H1 (cell line): ENCODE measurements around the gene TSPAN17. TPM values are rescaled to one million over a fixed set of nuclear protein-coding genes. Genes with fewer than 3 reads are reported as not detected.

Source experiments
- BRCA1 ChIP-seq: IDR thresholded peaks from 2 replicates; pipeline ENCODE4 v1.6.1; 2012; ENCODE audit warnings: low read depth, low read length, improper control_type of control experiment
- CHD2 ChIP-seq: IDR thresholded peaks from 2 replicates; pipeline ENCODE4 v1.6.1; 2012; ENCODE audit warnings: low read length, improper control_type of control experiment
- EP300 ChIP-seq, 2 experiments: IDR thresholded peaks; 1 replicate in 1 of 2; 2 replicates in 1 of 2; pipeline ENCODE4 v1.6.1; 2011 to 2012; ENCODE audit warnings: low read depth in 2 of 2, low read length in 2 of 2, mild to moderate bottlenecking in 2 of 2, borderline replicate concordance in 1 of 2, inconsistent platforms in 1 of 2, moderate library complexity in 1 of 2
- EZH2 ChIP-seq: fragments of 200-600 bp; sonication (generic); IDR thresholded peaks from 2 replicates; pipeline ENCODE4 v1.7.1; 2012; ENCODE audit warnings: low read depth, mild to moderate bottlenecking, moderate library complexity, low read length, inconsistent platforms; ENCODE audit not compliant: severe bottlenecking
- FOSL1 ChIP-seq: IDR thresholded peaks from 2 replicates; pipeline ENCODE4 v1.6.1; 2011; ENCODE audit warnings: mild to moderate bottlenecking, low read depth, low read length, moderate library complexity; ENCODE audit not compliant: insufficient read depth
- GABPA ChIP-seq: IDR thresholded peaks from 2 replicates; pipeline ENCODE4 v1.6.1; 2011; ENCODE audit warnings: mild to moderate bottlenecking, low read length, moderate library complexity, borderline replicate concordance; ENCODE audit not compliant: insufficient read depth
- HDAC2 ChIP-seq, 2 experiments: fragments of 300-600 bp in 1 of 2; sonication (generic) in 1 of 2; IDR thresholded peaks; 2 replicates each; pipeline ENCODE4 v1.6.1; 2011 to 2012; ENCODE audit warnings: low read depth in 2 of 2, low read length in 2 of 2, mild to moderate bottlenecking in 2 of 2, moderate library complexity in 2 of 2, borderline replicate concordance in 1 of 2, inconsistent platforms in 1 of 2
- KDM1A ChIP-seq: fragments of 200-600, 300-600 bp; sonication (generic); IDR thresholded peaks from 2 replicates; pipeline ENCODE4 v1.7.1; 2016; ENCODE audit warnings: mild to moderate bottlenecking, low read length, borderline replicate concordance
- NRF1 ChIP-seq: IDR thresholded peaks from 2 replicates; pipeline ENCODE4 v1.6.1; 2011; ENCODE audit warnings: mild to moderate bottlenecking, low read depth, low read length, improper control_type of control experiment
- PHF8 ChIP-seq: fragments of 200-600 bp; sonication (generic); conservative IDR thresholded peaks from 2 replicates; pipeline ENCODE4 v1.7.1; 2012; ENCODE audit warnings: low read depth, mild to moderate bottlenecking, inconsistent platforms, low read length, moderate library complexity
- POLR2AphosphoS5 ChIP-seq: IDR thresholded peaks from 2 replicates; pipeline ENCODE4 v1.6.1; 2011; ENCODE audit warnings: low read depth, low read length
- RAD21 ChIP-seq, 2 experiments: IDR thresholded peaks in 1 of 2; conservative IDR thresholded peaks in 1 of 2; 2 replicates each; pipeline ENCODE4 v1.6.1; 2011; ENCODE audit warnings: low read depth in 2 of 2, low read length in 2 of 2, improper control_type of control experiment in 1 of 2, inconsistent platforms in 1 of 2, mild to moderate bottlenecking in 1 of 2, moderate library complexity in 1 of 2
- RBBP5 ChIP-seq: IDR thresholded peaks from 2 replicates; pipeline ENCODE4 v1.7.1; 2012; ENCODE audit warnings: low read depth, mild to moderate bottlenecking, inconsistent platforms, low read length, moderate library complexity, borderline replicate concordance
- RFX5 ChIP-seq: IDR thresholded peaks from 2 replicates; pipeline ENCODE4 v1.6.1; 2011; ENCODE audit warnings: low read depth, low read length, improper control_type of control experiment, borderline replicate concordance
- RNF2 ChIP-seq: fragments of 200-900, 300-1000 bp; sonication (generic); IDR thresholded peaks from 2 replicates; pipeline ENCODE4 v1.7.1; 2016; ENCODE audit warnings: borderline replicate concordance, low read depth, mild to moderate bottlenecking, antibody characterized with exemption, low read length; ENCODE audit not compliant: poor library complexity, severe bottlenecking; ENCODE audit errors: missing control alignments
- SIRT6 ChIP-seq: IDR thresholded peaks from one replicate; pipeline ENCODE4 v1.7.1; 2012; ENCODE audit warnings: low read length, inconsistent platforms
- SP4 ChIP-seq: IDR thresholded peaks from 2 replicates; pipeline ENCODE4 v1.6.1; 2012; ENCODE audit warnings: low read length, inconsistent platforms
- TAF1 ChIP-seq: IDR thresholded peaks from 2 replicates; pipeline ENCODE4 v1.6.1; 2011; ENCODE audit warnings: mild to moderate bottlenecking, low read depth, low read length
- TAF7 ChIP-seq: optimal IDR thresholded peaks from 2 replicates; pipeline ENCODE3; 2011; ENCODE audit warnings: low read depth, mild to moderate bottlenecking, inconsistent platforms, low read length, moderate library complexity, borderline replicate concordance
- TBP ChIP-seq: IDR thresholded peaks from 2 replicates; pipeline ENCODE4 v1.6.1; 2011; ENCODE audit warnings: low read depth, low read length, improper control_type of control experiment
- YY1 ChIP-seq: IDR thresholded peaks from 2 replicates; pipeline ENCODE4 v1.6.1; 2011; ENCODE audit warnings: low read depth, mild to moderate bottlenecking, low read length
- polyA plus RNA-seq, 7 experiments: library from polyadenylated mRNA; depleted of rRNA in 3 of 7; stranded (reverse) in 5 of 7; unstranded in 2 of 7; fragments of >200 nt in 5 of 7; fragments of 200-250 nt in 2 of 7; gene quantifications; 1 replicate in 5 of 7; 2 replicates in 1 of 7; 4 replicates in 1 of 7; pipeline versions ENCODE4 v1.2.1 to v1.2.3, GENCODE V29; 2011 to 2013; ENCODE audit warnings: missing spikeins in 2 of 7, mixed read lengths in 2 of 7
- total RNA-seq: library from RNA; stranded (reverse); fragmentation: NEBNext Ultra II Directional; extraction: Animal tissue kit (Norgen Biotek cat#: 25700); gene quantifications from 2 replicates; pipeline ENCODE4 v1.2.1, GENCODE V29; 2021
- TF ChIP-seq, protein P1 (sequence below): IDR thresholded peaks from 2 replicates; pipeline ENCODE4 v1.6.1; 2012; ENCODE audit warnings: inconsistent platforms

The TSPAN17 gene
- total and polyA plus RNA-seq, 2 of the 8 experiments (the other 6 are each of a cell fraction or from before 2014, with no cell fraction given) = 41.5 to 53.7 TPM

DNA sequence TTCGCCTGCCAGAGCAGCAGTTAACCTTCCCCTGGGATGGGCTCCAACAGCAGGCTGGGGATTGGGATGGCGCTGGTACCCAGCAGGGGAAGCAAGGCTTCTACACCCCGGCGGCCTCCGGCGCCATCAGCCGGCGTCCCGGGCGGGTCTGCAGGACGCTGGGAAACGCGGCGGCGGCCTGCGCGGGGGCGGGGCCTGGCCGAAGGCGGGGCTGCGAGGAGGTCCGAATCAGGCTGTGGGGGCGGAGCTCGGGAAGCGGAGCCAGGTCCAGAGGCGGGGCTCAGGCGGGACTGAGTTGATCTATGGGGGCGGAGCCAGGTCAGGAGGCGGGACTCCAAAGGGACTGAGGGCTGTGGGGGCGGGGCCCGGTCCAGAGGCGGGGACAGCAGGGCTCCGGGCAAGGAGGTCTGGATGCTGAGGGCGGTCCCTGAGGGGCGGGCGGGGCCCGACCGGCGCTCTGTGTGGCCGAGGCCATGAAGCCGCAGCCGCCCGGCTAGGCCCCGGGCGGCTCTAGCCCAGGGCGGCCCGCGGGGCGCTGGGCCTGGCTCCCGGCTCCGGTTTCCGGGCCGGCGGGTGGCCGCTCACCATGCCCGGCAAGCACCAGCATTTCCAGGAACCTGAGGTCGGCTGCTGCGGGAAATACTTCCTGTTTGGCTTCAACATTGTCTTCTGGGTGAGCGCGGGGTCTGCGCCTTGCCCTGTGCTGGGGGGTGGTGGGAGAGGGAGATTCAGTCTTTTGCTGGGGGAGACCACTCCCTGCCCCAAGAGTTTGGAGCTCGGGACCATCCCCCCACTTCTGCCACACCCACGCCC, at the start of gene TSPAN17 (continued):
- peak; percentile 28 to 50; a peak in 3 of 4 replicates for TF ChIP-seq RAD21 (IDR thresholded peaks at IDR 0.05 in 1 of 2, conservative IDR thresholded peaks at IDR 0.05 in 1 of 2; ENCODE audit: low read depth in 2 of 2, low read length in 2 of 2)
- TF ChIP-seq GABPA = no peak
- no peak for TF ChIP-seq RNF2
- TF ChIP-seq FOSL1 = no peak
- no peak for TF ChIP-seq KDM1A
- TF ChIP-seq EP300 (IDR thresholded peaks at IDR 0.05; ENCODE audit: borderline replicate concordance in 1 of 2, low read depth in 2 of 2, low read length in 2 of 2) = 0 out of 3 replicates have a peak, but pooled peaks of 1 of the 2 experiments have one; percentile 1
- peak; percentile 79 for TF ChIP-seq YY1
- TF ChIP-seq TAF1 = peak; percentile 80
- peak; percentile 34 for TF ChIP-seq TAF7
- TF ChIP-seq EZH2 = no peak
- TF ChIP-seq NRF1 = peak; percentile 19; the same call in 1 of the 2 replicates
- no peak for TF ChIP-seq RFX5
- no peak for TF ChIP-seq SP4
- TF ChIP-seq PHF8 = peak; percentile 53
- no peak for TF ChIP-seq SIRT6
- TF ChIP-seq, protein P1, sequence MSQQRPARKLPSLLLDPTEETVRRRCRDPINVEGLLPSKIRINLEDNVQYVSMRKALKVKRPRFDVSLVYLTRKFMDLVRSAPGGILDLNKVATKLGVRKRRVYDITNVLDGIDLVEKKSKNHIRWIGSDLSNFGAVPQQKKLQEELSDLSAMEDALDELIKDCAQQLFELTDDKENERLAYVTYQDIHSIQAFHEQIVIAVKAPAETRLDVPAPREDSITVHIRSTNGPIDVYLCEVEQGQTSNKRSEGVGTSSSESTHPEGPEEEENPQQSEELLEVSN = no peak
- TF ChIP-seq TBP = peak; percentile 72
- no peak for TF ChIP-seq BRCA1
- peak; percentile 79 for TF ChIP-seq POLR2AphosphoS5
- TF ChIP-seq CHD2 = no peak
- TF ChIP-seq RBBP5 = 0 out of 2 replicates have a peak, but pooled peaks have one; percentile 24
- TF ChIP-seq HDAC2 (IDR thresholded peaks at IDR 0.05; ENCODE audit: borderline replicate concordance in 1 of 2, low read depth in 2 of 2, low read length in 2 of 2) = no peak
